Caco-2 (cell line): ENCODE data around the gene METTL16. TPM values are rescaled to one million over a fixed set of nuclear protein-coding genes. Genes with fewer than 3 reads are reported as not detected.

Experiments
- BruUV-seq: library from RNA; stranded (reverse); fragments of 400-500 nt; replicated peaks from 2 replicates; lab custom pipeline; 2021; lab: Mats Ljungman, UMichigan
- CTCF ChIA-PET: fragments of 300-600 bp; sonication (Branson Sonifier 250); formaldehyde crosslinking; loops from one replicate; lab custom pipeline; 2022; ENCODE audit warnings: antibody characterized with exemption; lab: Charles Lee
- POLR2A ChIA-PET: fragments of 300-600 bp; sonication (Branson Sonifier 250); formaldehyde crosslinking; loops from one replicate; lab custom pipeline; 2022; ENCODE audit warnings: antibody characterized with exemption; lab: Charles Lee
- DNase-seq, 2 experiments: peaks; one replicate each; pipeline versions ENCODE4 v3.0.0 to v3.0.0-alpha.2; 2020 to 2022
- H3K27me3 ChIP-seq: replicated peaks from 2 replicates; pipeline ENCODE4 v1.6.0; 2011; ENCODE audit warnings: low read length; ENCODE audit not compliant: control insufficient read depth, insufficient read depth
- H3K36me3 ChIP-seq: 2 replicates; pipeline ENCODE4 v1.5.1; 2011; ENCODE audit warnings: low read length; ENCODE audit not compliant: control insufficient read depth, insufficient read depth
- H3K4me1 ChIP-seq: fragments of 250-450 bp; sonication (Bioruptor Pico); 2 replicates; pipeline ENCODE4 v1.5.1; 2020; ENCODE audit warnings: mild to moderate bottlenecking
- H3K4me3 ChIP-seq: 2 replicates; pipeline ENCODE4 v1.5.1; 2011; ENCODE audit warnings: low read depth, mild to moderate bottlenecking, control low read depth, low read length
- H3K9me3 ChIP-seq: fragments of 250-450 bp; sonication (Bioruptor Pico); 2 replicates; pipeline ENCODE4 v1.5.1; 2020; ENCODE audit warnings: mild to moderate bottlenecking, moderate library complexity
- H3K27ac Mint-ChIP-seq: one replicate; pipeline ENCODE4 v1.8.0; 2022; ENCODE audit warnings: mixed read lengths; ENCODE audit not compliant: unreplicated experiment
- H3K27me3 Mint-ChIP-seq: one replicate; pipeline ENCODE4 v1.8.0; 2022; ENCODE audit warnings: mixed read lengths; ENCODE audit not compliant: insufficient read depth, unreplicated experiment
- H3K36me3 Mint-ChIP-seq: one replicate; pipeline ENCODE4 v1.8.0; 2022; ENCODE audit warnings: mild to moderate bottlenecking, mixed read lengths; ENCODE audit not compliant: insufficient read depth, unreplicated experiment
- H3K4me1 Mint-ChIP-seq: one replicate; pipeline ENCODE4 v1.8.0; 2022; ENCODE audit warnings: low read depth, mixed read lengths; ENCODE audit not compliant: unreplicated experiment
- H3K4me3 Mint-ChIP-seq: one replicate; pipeline ENCODE4 v1.8.0; 2022; ENCODE audit warnings: mild to moderate bottlenecking, moderate library complexity, mixed read lengths; ENCODE audit not compliant: unreplicated experiment
- H3K9me3 Mint-ChIP-seq: one replicate; pipeline ENCODE4 v1.8.0; 2022; ENCODE audit warnings: mixed read lengths; ENCODE audit not compliant: unreplicated experiment
- CTCF ChIP-seq, 2 experiments: fragments of 200-600 bp in 1 of 2; IDR thresholded peaks; 1 replicate in 1 of 2; 2 replicates in 1 of 2; pipeline versions ENCODE4 v1.5.1 to v1.8.0; 2011 to 2022; ENCODE audit warnings: antibody characterized with exemption in 1 of 2, control low read depth in 1 of 2, inconsistent platforms in 1 of 2, low read depth in 1 of 2, low read length in 1 of 2, mild to moderate bottlenecking in 1 of 2, moderate library complexity in 1 of 2; ENCODE audit not compliant: insufficient read depth in 1 of 2, severe bottlenecking in 1 of 2, unreplicated experiment in 1 of 2
- intact Hi-C: fragments of 100-400 bp; cut with micrococcal nuclease; formaldehyde crosslinking; loops from one replicate; pipeline ENCODE4 v1.10.0; 2022; ENCODE audit not compliant: unreplicated experiment
- total RNA-seq: library from RNA; stranded (reverse); gene quantifications from 2 replicates; pipeline ENCODE4 v1.2.3, GENCODE V29; 2022

The METTL16 gene
- total RNA-seq, 1 experiment from 2014 or later: 50.4 TPM

- Mint-ChIP-seq H3K4me1 (no peaks in the 10 kb centered on the region), H3K36me3 (peaks cover 69% of the 10 kb centered on the region), H3K27me3 (no peaks in the 10 kb centered on the region), H3K4me3 (no peak overlapping the region), H3K27ac (no peak overlapping the region), H3K9me3 (no peaks in the 10 kb centered on the region)
- Histone ChIP-seq H3K4me3 (no peak overlapping the region), H3K9me3 (no peaks in the 10 kb centered on the region), H3K36me3 (peaks cover 6% of the 10 kb centered on the region), H3K4me1 (no peaks in the 10 kb centered on the region), H3K27me3 (no peaks in the 10 kb centered on the region)
- no peak for DNase-seq
- ChIA-PET POLR2A (no interaction called here), CTCF (no interaction called here)
- BruUV-seq: no TSS peak
- intact Hi-C loops: no loop called here
- no peak for TF ChIP-seq CTCF (IDR thresholded peaks at IDR 0.05; ENCODE audit: insufficient read depth in 1 of 2, low read depth in 1 of 2, low read length in 1 of 2, severe bottlenecking in 1 of 2, unreplicated experiment in 1 of 2)
Observed at GRCh38 chr17:2475056-2475455, 36.6 kb downstream of the METTL16 start.

GRCh38 chr17:2474371-2474770, 37.3 kb downstream of the METTL16 start:
- H3K4me3 Mint-ChIP-seq: no peak overlapping the region
- no peak for DNase-seq
- Histone ChIP-seq H3K4me3 (no peak overlapping the region), H3K9me3 (no peaks in the 10 kb centered on the region), H3K36me3 (peaks cover 5% of the 10 kb centered on the region), H3K27me3 (no peaks in the 10 kb centered on the region), H3K4me1 (no peaks in the 10 kb centered on the region)
- no peaks in the 10 kb centered on the region for H3K4me1 Mint-ChIP-seq
- ChIA-PET CTCF (no interaction called here), POLR2A (no interaction called here)
- intact Hi-C loops: no loop called here
- no peaks in the 10 kb centered on the region for H3K27me3 Mint-ChIP-seq
- no TSS peak for BruUV-seq
- no peak for TF ChIP-seq CTCF (IDR thresholded peaks at IDR 0.05; ENCODE audit: insufficient read depth in 1 of 2, low read depth in 1 of 2, low read length in 1 of 2, severe bottlenecking in 1 of 2, unreplicated experiment in 1 of 2)
- peaks cover 73% of the 10 kb centered on the region for H3K36me3 Mint-ChIP-seq
- H3K27ac Mint-ChIP-seq: no peak overlapping the region
- no peaks in the 10 kb centered on the region for H3K9me3 Mint-ChIP-seq

GRCh38 chr17:2468270-2468669, 43.4 kb downstream of the METTL16 start:
- no peak overlapping the region for H3K4me3 Mint-ChIP-seq
- peaks cover 86% of the 10 kb centered on the region for H3K36me3 Mint-ChIP-seq
- H3K4me1 Mint-ChIP-seq: no peaks in the 10 kb centered on the region
- POLR2A ChIA-PET: no interaction called here
- no peak for TF ChIP-seq CTCF (IDR thresholded peaks at IDR 0.05; ENCODE audit: insufficient read depth in 1 of 2, low read depth in 1 of 2, low read length in 1 of 2, severe bottlenecking in 1 of 2, unreplicated experiment in 1 of 2)
- H3K4me3 ChIP-seq: no peak overlapping the region
- H3K36me3 ChIP-seq: peaks cover 11% of the 10 kb centered on the region
- intact Hi-C loops: no loop called here
- no peaks in the 10 kb centered on the region for H3K9me3 ChIP-seq
- no peak for DNase-seq
- H3K27me3 ChIP-seq: no peaks in the 10 kb centered on the region
- CTCF ChIA-PET: no interaction called here
- H3K9me3 Mint-ChIP-seq: no peaks in the 10 kb centered on the region
- no peaks in the 10 kb centered on the region for H3K27me3 Mint-ChIP-seq
- BruUV-seq: no TSS peak
- no peaks in the 10 kb centered on the region for H3K4me1 ChIP-seq
- no peak overlapping the region for H3K27ac Mint-ChIP-seq
